CD4-positive, alpha-beta T cell treated with Interleukin-1 beta for 1 hour (primary cell): ENCODE measurements around the gene NARF.

Experiments
- DNase-seq, 2 donors: peaks; one replicate each; pipeline ENCODE4 v3.0.0-alpha.2; 2020 to 2022

The NARF gene

DNA sequence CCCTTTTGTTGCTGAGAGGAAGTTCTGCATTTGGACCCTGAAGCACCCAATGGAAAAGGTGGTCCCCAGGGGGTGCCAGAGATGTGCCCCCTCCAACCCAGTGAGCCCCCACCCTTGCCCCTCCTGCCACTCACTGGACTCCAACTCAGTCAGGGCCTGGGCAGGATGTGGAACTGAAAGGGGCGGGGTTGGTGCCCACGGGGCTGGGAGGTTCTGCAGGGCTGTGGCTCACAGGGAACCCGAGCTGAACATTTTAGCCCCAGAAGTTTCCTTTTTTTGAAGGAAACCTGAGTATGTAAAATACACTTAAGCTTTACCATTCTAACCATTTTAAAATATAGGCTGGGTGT is 24.4 kb upstream of the NARF start:
- peak; percentile 26 to 42 for DNase-seq

DNA sequence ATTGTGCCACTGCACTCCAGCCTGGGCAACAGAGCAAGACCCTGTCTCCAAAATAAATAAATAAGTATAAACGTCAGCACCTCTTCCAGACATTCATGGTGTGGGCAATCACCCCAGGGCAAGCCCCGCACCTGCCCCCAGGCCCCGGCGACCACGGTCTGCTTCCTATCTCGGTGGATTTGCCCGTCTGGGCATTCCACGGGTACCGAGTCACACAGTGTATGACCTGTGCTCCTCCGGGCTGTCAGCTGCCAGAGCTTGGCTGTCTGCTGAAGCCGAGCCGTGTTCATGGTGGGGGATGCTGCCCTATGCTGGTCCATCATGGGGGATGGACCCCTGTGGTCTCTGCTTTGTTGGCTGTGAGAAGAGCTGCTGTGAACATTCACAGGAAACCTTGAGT is 23.4 kb upstream of the NARF start:
- DNase-seq, result no peak

DNA sequence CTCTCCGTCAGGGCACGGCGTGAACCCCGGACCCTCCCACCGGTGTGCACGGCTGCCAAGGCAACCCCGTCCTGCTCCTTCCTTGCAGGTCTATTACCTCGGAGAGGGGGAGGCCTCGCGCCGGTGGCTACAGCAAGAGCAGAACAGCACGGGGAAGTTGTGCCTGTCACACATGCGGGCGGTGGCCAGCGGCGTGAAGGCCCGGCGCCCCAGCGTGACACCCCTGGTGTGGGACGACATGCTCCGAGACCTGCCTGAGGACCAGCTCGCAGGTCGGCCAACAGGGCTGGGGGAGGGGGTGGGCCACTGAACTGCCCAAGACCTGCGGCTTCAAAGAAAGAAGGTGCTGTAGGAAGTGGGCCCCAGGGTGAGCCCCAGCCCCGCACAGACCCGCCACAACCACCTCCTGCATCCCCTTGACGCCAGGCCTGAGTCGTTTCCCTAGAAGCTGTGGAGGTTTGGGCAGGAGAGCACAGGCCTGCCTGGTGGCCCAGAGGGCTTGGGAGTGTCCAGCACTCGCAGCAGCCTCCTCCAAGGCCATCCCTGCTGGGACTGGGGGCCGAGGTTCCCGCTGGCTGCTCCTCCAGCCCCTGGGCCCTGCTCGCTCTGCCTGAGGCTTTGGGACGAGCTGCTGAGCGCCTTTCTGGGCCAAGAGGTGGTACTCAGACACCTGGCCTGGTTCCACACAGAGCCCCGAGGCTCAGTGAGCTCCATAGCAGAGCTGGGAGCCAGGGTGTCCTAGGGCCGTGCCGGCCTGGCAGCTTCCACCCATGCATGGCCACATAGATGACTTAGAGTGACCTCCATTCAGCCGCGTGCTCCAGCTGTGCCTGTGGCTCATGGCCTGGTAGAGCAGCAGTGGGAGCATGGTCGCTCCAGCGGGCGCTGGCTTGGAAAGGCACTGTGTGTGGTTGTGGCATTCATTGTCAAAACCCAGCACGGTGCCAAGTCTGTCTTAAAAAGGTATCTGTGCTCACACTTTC is 22.6 kb upstream of the NARF start:
- DNase-seq, result no peak

DNA sequence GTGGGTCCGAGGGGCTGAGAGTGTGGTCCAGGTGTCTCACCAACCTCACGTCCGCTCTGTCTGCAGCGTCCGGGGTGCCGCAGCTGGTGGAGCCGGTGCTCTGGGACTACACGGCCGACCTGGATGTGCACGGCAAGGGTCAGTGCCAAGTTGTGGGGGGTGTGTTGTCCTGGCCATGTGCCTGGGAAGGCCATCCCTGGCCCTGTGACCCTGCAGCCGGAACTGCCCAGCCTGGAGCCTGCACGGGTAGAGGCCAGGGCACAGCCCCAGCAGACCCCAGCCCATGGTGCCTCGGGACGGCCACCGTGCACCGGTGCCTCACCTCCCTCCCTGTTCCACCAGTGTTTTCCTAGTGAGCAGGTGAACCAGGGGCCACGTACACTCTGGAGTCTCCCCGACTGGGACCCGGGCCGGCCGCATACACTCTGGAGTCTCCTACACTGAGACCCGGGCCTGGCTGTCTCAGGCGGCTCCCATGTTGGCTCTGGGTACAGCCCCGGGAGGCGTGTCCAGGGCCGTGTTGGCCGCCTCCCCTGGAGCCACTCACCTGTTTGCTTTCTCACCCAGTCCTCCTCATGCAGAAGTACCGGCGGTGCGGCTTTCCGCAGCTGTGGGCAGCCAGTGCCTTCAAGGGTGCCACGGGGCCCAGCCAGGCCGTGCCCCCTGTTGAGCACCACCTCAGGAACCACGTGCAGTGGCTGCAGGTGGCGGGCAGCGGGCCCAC is 21.8 kb upstream of the NARF start:
- no peak for DNase-seq

GRCh38 chr17:82437325-82437668 is 21.2 kb upstream of the NARF start:
- no peak for DNase-seq

DNA sequence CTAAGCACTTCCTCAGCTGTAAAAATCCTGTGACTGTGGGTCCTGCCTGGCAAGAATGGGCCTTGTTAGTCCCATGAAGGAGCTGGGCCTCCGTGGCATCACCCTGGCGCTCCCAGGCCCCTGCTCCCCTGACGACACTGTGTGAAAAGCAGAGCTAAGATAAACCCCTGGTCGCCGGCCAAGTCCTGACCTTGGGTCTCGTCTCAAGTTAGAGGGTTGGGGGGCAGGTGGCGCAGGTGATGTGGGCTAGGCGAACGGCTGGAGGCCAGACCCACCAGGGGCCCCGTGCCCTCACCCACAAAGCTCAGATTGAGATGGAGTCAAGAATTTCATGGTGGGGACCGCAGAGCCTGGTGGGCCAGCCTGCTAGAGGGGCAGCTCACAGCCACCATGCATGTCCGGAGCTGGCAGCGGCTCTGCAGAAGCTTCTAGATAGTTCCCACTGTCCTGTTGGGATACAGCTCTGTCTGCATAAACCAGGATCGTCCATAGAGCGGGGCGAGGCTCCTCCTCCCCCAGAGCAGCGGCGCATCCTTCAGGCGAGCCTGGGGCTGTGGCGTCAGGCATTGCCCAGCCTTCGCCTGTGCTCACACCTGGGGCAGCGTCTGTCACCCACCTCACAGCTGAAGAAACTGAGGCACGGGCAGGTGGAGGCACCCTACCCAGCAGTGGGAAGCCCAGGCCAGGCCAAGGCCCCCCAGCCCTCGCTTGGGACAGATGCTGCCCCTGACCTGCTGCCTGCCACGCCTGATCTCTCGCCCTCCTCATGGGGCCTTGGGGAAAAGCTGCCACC is 19.9 kb upstream of the NARF start:
- no peak for DNase-seq

DNA sequence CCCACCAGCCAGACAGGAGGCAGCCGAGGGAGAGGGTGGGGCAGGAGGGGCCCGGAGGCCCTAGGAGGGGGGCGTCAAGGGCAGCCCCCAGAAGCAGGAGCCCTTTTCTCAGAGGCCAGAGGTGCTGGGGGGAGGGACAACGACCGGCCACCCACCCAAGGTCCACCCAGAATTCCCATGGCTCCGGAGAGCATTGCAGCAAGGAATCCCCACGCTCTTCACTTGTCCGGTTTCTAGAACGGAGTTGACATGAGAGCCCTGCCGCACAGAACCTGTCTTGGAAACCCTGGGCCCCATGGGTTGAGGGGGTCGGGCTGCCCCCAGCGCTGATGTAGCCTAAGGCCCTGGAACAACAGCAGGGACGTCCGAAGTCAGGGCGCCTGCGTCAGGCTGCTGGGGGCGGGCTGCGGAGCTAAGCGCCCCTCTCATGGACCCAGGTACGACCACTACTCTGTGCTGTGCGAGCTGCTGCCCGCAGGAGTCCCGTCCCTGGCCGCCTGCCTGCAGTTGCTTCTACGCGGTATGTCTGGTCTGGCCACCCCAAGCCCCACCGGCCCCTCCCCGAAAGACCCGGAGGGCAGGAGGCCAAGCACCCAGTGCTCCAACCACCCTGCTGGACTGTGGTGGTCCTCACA is 19.2 kb upstream of the NARF start:
- DNase-seq, result no peak

DNA sequence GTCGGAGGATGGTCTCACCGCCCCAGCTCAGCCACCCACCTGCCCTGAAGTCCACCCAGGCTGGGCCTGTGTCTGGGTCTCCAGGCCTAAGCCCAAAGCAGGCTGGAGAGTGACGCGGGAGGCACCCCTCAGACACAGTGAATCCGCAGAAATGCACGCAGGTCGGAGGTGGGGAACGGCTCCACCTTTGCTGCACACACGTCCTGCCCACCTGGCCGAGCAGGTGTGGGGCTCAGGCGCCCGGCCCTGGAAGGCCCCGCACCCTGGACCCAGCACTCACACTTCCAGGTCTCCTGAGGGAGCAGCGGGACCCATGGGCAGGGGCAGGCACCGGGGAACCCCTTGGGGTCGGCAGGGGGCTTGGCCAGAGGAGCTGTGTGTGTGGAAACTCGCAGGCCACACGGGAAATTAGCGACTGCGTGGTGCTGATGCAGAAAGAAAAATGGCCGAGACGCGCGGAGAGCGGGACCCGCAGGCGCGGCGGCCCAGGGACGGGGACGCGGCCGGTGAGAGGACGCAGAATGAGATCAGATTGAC is 18.6 kb upstream of the NARF start:
- DNase-seq, result no peak

- peak in 1 of 2 donors; percentile 26 for DNase-seq
These were observed 18.0 kb upstream of the NARF start for GRCh38 chr17:82440469-82440981.

DNA sequence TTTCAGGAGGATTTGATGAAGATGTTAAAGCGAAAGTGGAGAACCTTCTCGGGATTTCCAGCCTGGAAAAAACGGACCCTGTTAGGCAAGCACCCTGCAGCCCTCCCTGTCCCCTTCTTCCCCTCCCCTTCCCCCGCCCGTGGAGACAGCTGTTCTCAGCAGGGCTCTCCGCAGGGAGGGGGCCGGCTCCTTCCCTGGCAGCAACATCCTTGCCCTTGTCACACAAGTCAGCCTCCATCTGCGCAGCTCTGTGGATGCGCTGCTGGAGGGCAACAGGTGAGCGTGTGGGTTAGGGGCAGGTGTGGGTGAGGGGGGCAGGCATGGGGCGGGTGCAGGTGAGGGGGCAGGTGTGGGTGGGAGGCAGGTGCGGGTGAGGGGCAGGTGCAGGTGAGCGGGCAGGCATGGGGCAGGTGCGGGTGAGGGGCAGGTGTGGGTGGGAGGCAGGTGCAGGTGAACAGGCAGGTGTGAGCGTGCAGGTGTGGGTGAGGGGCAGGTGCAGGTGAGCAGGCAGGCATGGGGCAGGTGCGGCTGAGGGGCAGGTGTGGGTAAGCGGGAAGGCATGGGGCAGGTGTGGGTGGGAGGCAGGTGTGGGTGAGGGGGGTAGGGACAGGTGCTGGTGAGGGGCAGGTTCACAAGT is 17.4 kb upstream of the NARF start:
- DNase-seq, result no peak

GRCh38 chr17:82441691-82442487 is 16.7 kb upstream of the NARF start:
- no peak for DNase-seq

- no peak for DNase-seq
These were observed 15.7 kb upstream of the NARF start for GRCh38 chr17:82442643-82443464.

GRCh38 chr17:82443465-82444283 is 14.9 kb upstream of the NARF start:
- DNase-seq, result no peak

- DNase-seq, result no peak
These were observed 14.2 kb upstream of the NARF start for GRCh38 chr17:82444284-82444893.

GRCh38 chr17:82444941-82445521 is 13.5 kb upstream of the NARF start:
- DNase-seq, result no peak

- DNase-seq, result no peak
These were observed 13.0 kb upstream of the NARF start for GRCh38 chr17:82445542-82445941.

GRCh38 chr17:82446124-82446523 is 12.4 kb upstream of the NARF start:
- DNase-seq, result no peak

GRCh38 chr17:82446649-82447048 is 11.9 kb upstream of the NARF start:
- DNase-seq, result no peak
